Measurements from ENCODE around the gene ELMOD3.

ELMOD3 gene

DNA sequence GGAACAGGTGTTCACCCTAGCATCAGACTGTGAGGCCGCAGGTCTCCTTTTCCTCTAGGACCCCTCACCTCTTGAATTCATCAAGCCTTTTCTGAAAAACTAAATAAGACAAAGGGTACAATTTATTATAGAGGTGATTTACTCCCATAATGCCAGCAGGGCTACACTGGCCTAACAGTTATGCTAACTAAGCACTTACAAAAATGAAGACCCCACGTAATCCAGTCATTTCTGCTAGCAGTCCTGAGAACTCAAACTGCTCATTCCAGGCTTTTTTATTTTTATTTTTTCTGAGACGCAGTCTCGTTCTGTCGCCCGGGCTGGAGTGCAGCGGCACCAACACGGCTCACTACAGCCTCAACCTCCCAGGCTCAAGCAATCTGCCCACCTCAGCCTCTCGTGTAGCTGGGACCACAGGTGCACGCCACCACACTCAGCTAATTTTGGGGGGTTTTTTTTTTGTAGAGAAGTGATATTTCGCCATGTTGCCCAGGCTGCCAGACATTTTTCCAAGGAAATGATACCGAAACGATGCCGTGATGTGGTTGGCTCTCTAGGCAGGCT, 41.4 kb downstream of the ELMOD3 start:
- TF ChIP-seq EZH2phosphoT487 (IDR thresholded peaks at IDR 0.05; ENCODE audit: borderline replicate concordance) = no peak
- TF ChIP-seq, protein P1, sequence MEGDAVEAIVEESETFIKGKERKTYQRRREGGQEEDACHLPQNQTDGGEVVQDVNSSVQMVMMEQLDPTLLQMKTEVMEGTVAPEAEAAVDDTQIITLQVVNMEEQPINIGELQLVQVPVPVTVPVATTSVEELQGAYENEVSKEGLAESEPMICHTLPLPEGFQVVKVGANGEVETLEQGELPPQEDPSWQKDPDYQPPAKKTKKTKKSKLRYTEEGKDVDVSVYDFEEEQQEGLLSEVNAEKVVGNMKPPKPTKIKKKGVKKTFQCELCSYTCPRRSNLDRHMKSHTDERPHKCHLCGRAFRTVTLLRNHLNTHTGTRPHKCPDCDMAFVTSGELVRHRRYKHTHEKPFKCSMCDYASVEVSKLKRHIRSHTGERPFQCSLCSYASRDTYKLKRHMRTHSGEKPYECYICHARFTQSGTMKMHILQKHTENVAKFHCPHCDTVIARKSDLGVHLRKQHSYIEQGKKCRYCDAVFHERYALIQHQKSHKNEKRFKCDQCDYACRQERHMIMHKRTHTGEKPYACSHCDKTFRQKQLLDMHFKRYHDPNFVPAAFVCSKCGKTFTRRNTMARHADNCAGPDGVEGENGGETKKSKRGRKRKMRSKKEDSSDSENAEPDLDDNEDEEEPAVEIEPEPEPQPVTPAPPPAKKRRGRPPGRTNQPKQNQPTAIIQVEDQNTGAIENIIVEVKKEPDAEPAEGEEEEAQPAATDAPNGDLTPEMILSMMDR (conservative IDR thresholded peaks at IDR 0.05; ENCODE audit: low read length) = no peak
- Histone ChIP-seq H3K9ac (ENCODE audit: low read depth, low read length, poor library complexity, severe bottlenecking) (no peak overlapping the region), H3K27me3 (ENCODE audit: insufficient read depth, low read length, poor library complexity, severe bottlenecking) (no peaks in the 10 kb centered on the region), H2AFZ (ENCODE audit: low read length) (no peak overlapping the region), H3K9me2 (replicated peaks; ENCODE audit: low read depth, low read length) (no peaks in the 10 kb centered on the region), H3K36me3 (ENCODE audit: insufficient read depth, low read length) (peaks cover 64% of the 10 kb centered on the region; the same call in 1 of the 2 replicates), H3K4me2 (ENCODE audit: low read depth, low read length, poor library complexity, severe bottlenecking) (no peak overlapping the region), H3K4me3 (ENCODE audit: low read length, poor library complexity, severe bottlenecking) (no peak overlapping the region), H4K20me1 (ENCODE audit: insufficient read depth, low read length, poor library complexity, severe bottlenecking) (no peaks in the 10 kb centered on the region), H3K79me2 (ENCODE audit: insufficient read depth, low read length) (no peaks in the 10 kb centered on the region), H3F3A (ENCODE audit: low read depth) (no peaks in the 10 kb centered on the region), H3K9me3 (ENCODE audit: insufficient read depth, low read depth, low read length) (no peaks in the 10 kb centered on the region), H3K4me1 (ENCODE audit: insufficient read depth, low read length, poor library complexity, severe bottlenecking) (no peaks in the 10 kb centered on the region)

DNA sequence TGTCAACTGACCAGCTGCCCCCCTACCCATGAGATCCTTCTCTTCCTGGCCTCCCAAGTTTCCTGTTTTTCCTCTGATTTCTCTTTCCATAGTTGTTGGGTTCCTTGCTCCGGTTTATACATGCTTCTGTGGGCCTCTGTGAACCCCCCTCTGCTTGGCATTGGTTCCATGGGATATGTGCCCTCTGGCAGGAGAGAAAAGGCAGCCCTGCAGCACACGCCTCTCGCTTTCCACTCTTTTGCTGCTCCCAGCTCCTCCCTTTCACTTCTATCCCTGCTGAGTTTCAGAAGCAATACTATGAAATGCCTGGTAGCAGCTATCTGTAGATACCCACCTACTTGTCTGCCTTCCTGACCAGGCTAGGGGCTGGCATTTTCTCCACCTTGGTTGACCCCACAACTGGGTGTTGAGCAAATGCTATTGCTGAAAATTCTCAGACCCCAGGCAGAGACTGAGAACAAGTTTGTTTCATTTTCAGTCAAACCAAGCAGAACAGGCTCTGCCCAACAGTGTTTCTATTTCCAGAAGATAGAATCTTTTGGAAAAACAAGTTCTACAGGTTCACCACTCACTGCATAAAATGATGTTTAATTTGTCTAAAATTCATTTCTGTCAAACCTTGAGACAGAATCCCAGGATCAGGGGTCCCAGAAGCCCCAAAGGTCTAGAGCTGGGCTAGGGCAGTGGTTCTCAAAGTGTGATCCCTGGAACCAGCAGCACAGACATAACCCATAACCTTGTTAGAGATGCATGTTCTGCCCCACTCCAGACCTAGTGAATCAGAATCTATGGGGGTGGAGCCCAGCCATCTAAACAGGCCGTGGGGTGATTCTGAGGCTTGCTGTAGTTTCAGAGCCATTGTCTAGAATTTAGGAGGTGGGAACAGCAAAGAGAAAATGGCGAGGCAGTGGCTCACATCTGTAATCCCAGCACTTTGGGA, 42.2 kb downstream of the ELMOD3 start:
- no peak overlapping the region for H3K9ac ChIP-seq (ENCODE audit: low read depth, low read length, poor library complexity, severe bottlenecking)
- H3K9me2 ChIP-seq (replicated peaks; ENCODE audit: low read depth, low read length) = no peaks in the 10 kb centered on the region
- H3K36me3 ChIP-seq (ENCODE audit: insufficient read depth, low read length) = peaks cover 66% of the 10 kb centered on the region; the same call in 1 of the 2 replicates
- peaks cover 4% of the 10 kb centered on the region; the same call in 1 of the 2 replicates for H3K79me2 ChIP-seq (ENCODE audit: insufficient read depth, low read length)
- H3F3A ChIP-seq (ENCODE audit: low read depth) = no peaks in the 10 kb centered on the region
- no peak overlapping the region for H2AFZ ChIP-seq (ENCODE audit: low read length)
- no peak overlapping the region for H3K4me2 ChIP-seq (ENCODE audit: low read depth, low read length, poor library complexity, severe bottlenecking)
- H3K27me3 ChIP-seq (ENCODE audit: insufficient read depth, low read length, poor library complexity, severe bottlenecking) = no peaks in the 10 kb centered on the region
- H4K20me1 ChIP-seq (ENCODE audit: insufficient read depth, low read length, poor library complexity, severe bottlenecking) = no peaks in the 10 kb centered on the region
- no peak overlapping the region for H3K4me3 ChIP-seq (ENCODE audit: low read length, poor library complexity, severe bottlenecking)
- no peak for TF ChIP-seq EZH2phosphoT487 (IDR thresholded peaks at IDR 0.05; ENCODE audit: borderline replicate concordance)
- TF ChIP-seq, protein P1 (conservative IDR thresholded peaks at IDR 0.05; ENCODE audit: low read length) = no peak
- H3K9me3 ChIP-seq (ENCODE audit: insufficient read depth, low read depth, low read length) = no peaks in the 10 kb centered on the region
- H3K4me1 ChIP-seq (ENCODE audit: insufficient read depth, low read length, poor library complexity, severe bottlenecking) = no peaks in the 10 kb centered on the region

DNA sequence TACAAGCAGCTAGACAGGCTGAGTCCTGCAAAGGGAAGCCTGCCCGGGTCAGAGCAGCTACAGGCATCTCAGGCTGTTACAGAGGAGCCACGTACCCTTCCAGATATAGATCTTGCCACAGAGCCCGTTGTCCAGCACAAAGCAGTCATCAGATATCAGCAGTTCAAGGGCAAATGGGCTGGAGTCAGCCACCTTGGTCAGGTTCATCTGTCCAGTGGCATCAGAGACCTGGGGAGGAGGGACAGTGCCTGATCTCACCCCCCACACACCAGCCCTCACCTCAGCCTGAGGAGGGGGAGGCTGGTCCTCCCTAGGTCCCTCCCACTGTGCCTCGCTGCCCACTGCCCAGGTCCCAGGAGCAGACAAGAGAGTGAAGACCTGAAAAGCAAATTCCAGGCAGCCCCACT, 43.4 kb downstream of the ELMOD3 start:
- Histone ChIP-seq H3K4me2 (ENCODE audit: low read depth, low read length, poor library complexity, severe bottlenecking) (no peak overlapping the region), H4K20me1 (ENCODE audit: insufficient read depth, low read length, poor library complexity, severe bottlenecking) (no peaks in the 10 kb centered on the region), H3K36me3 (ENCODE audit: insufficient read depth, low read length) (peaks cover 66% of the 10 kb centered on the region; the same call in 1 of the 2 replicates), H3K9ac (ENCODE audit: low read depth, low read length, poor library complexity, severe bottlenecking) (no peak overlapping the region), H3F3A (ENCODE audit: low read depth) (no peaks in the 10 kb centered on the region), H3K27me3 (ENCODE audit: insufficient read depth, low read length, poor library complexity, severe bottlenecking) (no peaks in the 10 kb centered on the region), H3K9me3 (ENCODE audit: insufficient read depth, low read depth, low read length) (no peaks in the 10 kb centered on the region), H3K9me2 (replicated peaks; ENCODE audit: low read depth, low read length) (no peaks in the 10 kb centered on the region), H2AFZ (ENCODE audit: low read length) (no peak overlapping the region), H3K4me1 (ENCODE audit: insufficient read depth, low read length, poor library complexity, severe bottlenecking) (peaks cover 2% of the 10 kb centered on the region), H3K4me3 (ENCODE audit: low read length, poor library complexity, severe bottlenecking) (no peak overlapping the region), H3K79me2 (ENCODE audit: insufficient read depth, low read length) (peaks cover 16% of the 10 kb centered on the region)
- TF ChIP-seq, protein P1 (conservative IDR thresholded peaks at IDR 0.05; ENCODE audit: low read length) = no peak
- no peak for TF ChIP-seq EZH2phosphoT487 (IDR thresholded peaks at IDR 0.05; ENCODE audit: borderline replicate concordance)
